ENCODE measurements around the gene PLEKHA7. TPM values are rescaled to one million over a fixed set of nuclear protein-coding genes. Genes with fewer than 3 reads are reported as not detected.

The PLEKHA7 gene
- polyA plus RNA-seq, 1 of the 3 experiments (the other 2 are of a cell fraction) = 0.12 TPM

DNA sequence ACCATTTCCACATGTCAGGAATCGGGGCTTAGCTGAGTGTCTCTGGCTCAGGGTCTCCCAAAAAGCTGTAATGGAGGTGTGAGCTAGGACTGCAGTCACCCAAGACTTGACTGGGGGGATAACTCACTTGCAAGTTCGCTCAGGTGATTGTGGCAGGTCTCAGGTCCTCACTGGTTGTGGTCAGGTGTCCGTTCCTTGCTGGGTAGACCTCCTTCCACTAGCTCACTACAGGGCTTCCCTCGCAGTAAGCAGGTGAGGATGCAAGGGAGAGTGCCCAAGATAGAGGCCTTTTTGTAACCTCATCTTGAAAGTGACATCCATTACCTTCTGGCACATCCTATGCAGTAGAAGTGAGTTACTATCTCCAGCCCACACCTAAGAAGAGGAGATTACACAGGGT lies 246.3 kb downstream of the PLEKHA7 start:
- Histone ChIP-seq H3K4me1 (ENCODE audit: control insufficient read depth in 1 of 2, insufficient read depth in 2 of 2, low read depth in 1 of 2, low read length in 1 of 2) (no peaks in the 10 kb centered on the region), H3K9ac (no peak overlapping the region), H3K79me2 (ENCODE audit: insufficient read depth) (no peaks in the 10 kb centered on the region), H4K20me1 (ENCODE audit: insufficient read depth) (no peaks in the 10 kb centered on the region), H3K27me3 (ENCODE audit: insufficient read depth) (no peaks in the 10 kb centered on the region), H3K9me3 (no peaks in the 10 kb centered on the region), H3K4me2 (no peak overlapping the region), H2AFZ (ENCODE audit: low read depth) (no peak overlapping the region), H3F3A (replicated peaks; ENCODE audit: insufficient read depth) (no peaks in the 10 kb centered on the region), H3K4me3 (ENCODE audit: low read depth in 2 of 2, low read length in 1 of 2) (no peak overlapping the region), H3K27ac (ENCODE audit: low read depth in 2 of 2, low read length in 1 of 2) (no peak overlapping the region), H3K36me3 (replicated peaks in 1 of 2; ENCODE audit: control insufficient read depth in 1 of 2, insufficient read depth in 2 of 2, low read length in 1 of 2) (no peaks in the 10 kb centered on the region), H3K9me2 (no peaks in the 10 kb centered on the region)
- POLR2A ChIA-PET = no interaction called here
- TF ChIP-seq, protein P1, sequence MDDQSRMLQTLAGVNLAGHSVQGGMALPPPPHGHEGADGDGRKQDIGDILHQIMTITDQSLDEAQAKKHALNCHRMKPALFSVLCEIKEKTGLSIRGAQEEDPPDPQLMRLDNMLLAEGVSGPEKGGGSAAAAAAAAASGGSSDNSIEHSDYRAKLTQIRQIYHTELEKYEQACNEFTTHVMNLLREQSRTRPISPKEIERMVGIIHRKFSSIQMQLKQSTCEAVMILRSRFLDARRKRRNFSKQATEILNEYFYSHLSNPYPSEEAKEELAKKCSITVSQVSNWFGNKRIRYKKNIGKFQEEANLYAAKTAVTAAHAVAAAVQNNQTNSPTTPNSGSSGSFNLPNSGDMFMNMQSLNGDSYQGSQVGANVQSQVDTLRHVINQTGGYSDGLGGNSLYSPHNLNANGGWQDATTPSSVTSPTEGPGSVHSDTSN (IDR thresholded peaks at IDR 0.05) = no peak
- no peak for TF ChIP-seq TAF1 (IDR thresholded peaks at IDR 0.05; ENCODE audit: borderline replicate concordance, low read depth, low read length)
- no peak for TF ChIP-seq GABPA (IDR thresholded peaks at IDR 0.05; ENCODE audit: low read depth)
- no peak for TF ChIP-seq SMC3 (IDR thresholded peaks at IDR 0.05; ENCODE audit: low read depth, low read length)
- no peak for TF ChIP-seq EP300 (IDR thresholded peaks at IDR 0.05; ENCODE audit: borderline replicate concordance in 1 of 2, low read depth in 1 of 2, low read length in 1 of 2)
- no peak for TF ChIP-seq TCF12 (IDR thresholded peaks at IDR 0.05)
- TF ChIP-seq MEF2A (IDR thresholded peaks at IDR 0.05; ENCODE audit: borderline replicate concordance, low read depth) = no peak
- TF ChIP-seq MXI1 (IDR thresholded peaks at IDR 0.05; ENCODE audit: low read depth, low read length) = no peak
- TF ChIP-seq, protein P2, sequence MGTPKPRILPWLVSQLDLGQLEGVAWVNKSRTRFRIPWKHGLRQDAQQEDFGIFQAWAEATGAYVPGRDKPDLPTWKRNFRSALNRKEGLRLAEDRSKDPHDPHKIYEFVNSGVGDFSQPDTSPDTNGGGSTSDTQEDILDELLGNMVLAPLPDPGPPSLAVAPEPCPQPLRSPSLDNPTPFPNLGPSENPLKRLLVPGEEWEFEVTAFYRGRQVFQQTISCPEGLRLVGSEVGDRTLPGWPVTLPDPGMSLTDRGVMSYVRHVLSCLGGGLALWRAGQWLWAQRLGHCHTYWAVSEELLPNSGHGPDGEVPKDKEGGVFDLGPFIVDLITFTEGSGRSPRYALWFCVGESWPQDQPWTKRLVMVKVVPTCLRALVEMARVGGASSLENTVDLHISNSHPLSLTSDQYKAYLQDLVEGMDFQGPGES (IDR thresholded peaks at IDR 0.05; ENCODE audit: low read depth, low read length) = no peak
- TF ChIP-seq GATA2 (CRISPR knock-in tag; IDR thresholded peaks at IDR 0.05) = no peak
- TF ChIP-seq SIN3A (IDR thresholded peaks at IDR 0.05; ENCODE audit: borderline replicate concordance, low read depth, low read length) = no peak
- TF ChIP-seq RCOR1 (IDR thresholded peaks at IDR 0.05; ENCODE audit: low read length) = no peak
- TF ChIP-seq YY1 (IDR thresholded peaks at IDR 0.05; ENCODE audit: low read depth) = no peak
- no peak for TF ChIP-seq RFX5 (IDR thresholded peaks at IDR 0.05; ENCODE audit: low read length)
- TF ChIP-seq, protein P3, sequence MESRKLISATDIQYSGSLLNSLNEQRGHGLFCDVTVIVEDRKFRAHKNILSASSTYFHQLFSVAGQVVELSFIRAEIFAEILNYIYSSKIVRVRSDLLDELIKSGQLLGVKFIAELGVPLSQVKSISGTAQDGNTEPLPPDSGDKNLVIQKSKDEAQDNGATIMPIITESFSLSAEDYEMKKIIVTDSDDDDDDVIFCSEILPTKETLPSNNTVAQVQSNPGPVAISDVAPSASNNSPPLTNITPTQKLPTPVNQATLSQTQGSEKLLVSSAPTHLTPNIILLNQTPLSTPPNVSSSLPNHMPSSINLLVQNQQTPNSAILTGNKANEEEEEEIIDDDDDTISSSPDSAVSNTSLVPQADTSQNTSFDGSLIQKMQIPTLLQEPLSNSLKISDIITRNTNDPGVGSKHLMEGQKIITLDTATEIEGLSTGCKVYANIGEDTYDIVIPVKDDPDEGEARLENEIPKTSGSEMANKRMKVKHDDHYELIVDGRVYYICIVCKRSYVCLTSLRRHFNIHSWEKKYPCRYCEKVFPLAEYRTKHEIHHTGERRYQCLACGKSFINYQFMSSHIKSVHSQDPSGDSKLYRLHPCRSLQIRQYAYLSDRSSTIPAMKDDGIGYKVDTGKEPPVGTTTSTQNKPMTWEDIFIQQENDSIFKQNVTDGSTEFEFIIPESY (IDR thresholded peaks at IDR 0.05; ENCODE audit: borderline replicate concordance, low read depth) = no peak
- TF ChIP-seq EZH2phosphoT487 (IDR thresholded peaks at IDR 0.05; ENCODE audit: borderline replicate concordance, low read depth) = no peak
- TF ChIP-seq NFIC (IDR thresholded peaks at IDR 0.05; ENCODE audit: borderline replicate concordance) = no peak
- TF ChIP-seq RXRA (IDR thresholded peaks at IDR 0.05; ENCODE audit: borderline replicate concordance, low read depth) = no peak
- TF ChIP-seq, protein P4, sequence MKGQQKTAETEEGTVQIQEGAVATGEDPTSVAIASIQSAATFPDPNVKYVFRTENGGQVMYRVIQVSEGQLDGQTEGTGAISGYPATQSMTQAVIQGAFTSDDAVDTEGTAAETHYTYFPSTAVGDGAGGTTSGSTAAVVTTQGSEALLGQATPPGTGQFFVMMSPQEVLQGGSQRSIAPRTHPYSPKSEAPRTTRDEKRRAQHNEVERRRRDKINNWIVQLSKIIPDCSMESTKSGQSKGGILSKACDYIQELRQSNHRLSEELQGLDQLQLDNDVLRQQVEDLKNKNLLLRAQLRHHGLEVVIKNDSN (IDR thresholded peaks at IDR 0.05; ENCODE audit: borderline replicate concordance, low read depth) = no peak
- no peak for TF ChIP-seq NRF1 (IDR thresholded peaks at IDR 0.05; ENCODE audit: low read depth, low read length)
- 27% methylated on average over 4 of the region's 4 CpGs for WGBS (ENCODE audit: low lambda C conversion rate)
- no peak for DNase-seq
- CTCF ChIA-PET = interaction anchor here (6.2 kb wide), 1 partner anchor 19 kb away, joined by 46 read pairs; no protein-coding TSS in a partner anchor
